GM12865 (cell line): ENCODE data around the gene PCDHGB3.
"Not testable (repeated sequence)": the region's sequence is repeated elsewhere in the genome, so short reads cannot be mapped to it uniquely, and the experiment has no call there.

ENCODE experiments used
- DNase-seq: peaks from one replicate; pipeline ENCODE4 v3.0.0; 2010; ENCODE audit warnings: low read depth
- H3K4me3 ChIP-seq: 2 replicates; pipeline ENCODE4 v1.5.1; 2011; ENCODE audit warnings: mild to moderate bottlenecking, low read depth, low read length, control low read depth
- CTCF ChIP-seq: IDR thresholded peaks from 2 replicates; pipeline ENCODE4 v1.5.1; 2011; ENCODE audit warnings: low read length, control low read depth, low read depth, inconsistent platforms; ENCODE audit not compliant: insufficient read depth; ENCODE audit errors: missing control alignments

Gene PCDHGB3

GRCh38 chr5:141387557-141388311, 17.7 kb downstream of the PCDHGB3 start, which contains the start of gene PCDHGB4:
PCDHGB4 (plus strand) TSS chr5:141387698; CDS start chr5:141387885, 187 bp downstream.
- peak within 1 kb of the TSS; percentile 48 for H3K4me3 ChIP-seq
- DNase-seq = peak; percentile 65
- peak; percentile 55 for TF ChIP-seq CTCF

- DNase-seq = no peak
- H3K4me3 ChIP-seq = no peak overlapping the region
- no peak for TF ChIP-seq CTCF
These were observed 18.6 kb downstream of the PCDHGB3 start for GRCh38 chr5:141388661-141389060.

GRCh38 chr5:141389153-141390042, 19.4 kb downstream of the PCDHGB3 start:
- no peak overlapping the region for H3K4me3 ChIP-seq
- no peak for TF ChIP-seq CTCF
- no peak for DNase-seq

- DNase-seq = no peak
- no peak for TF ChIP-seq CTCF
- H3K4me3 ChIP-seq = no peak within 1 kb of the TSS
These were observed 22.6 kb downstream of the PCDHGB3 start, which contains the start of gene PCDHGA8 for GRCh38 chr5:141392429-141393198. PCDHGA8 (plus strand) TSS chr5:141392633; CDS start chr5:141392814, 181 bp downstream.

GRCh38 chr5:141393267-141393666, 23.2 kb downstream of the PCDHGB3 start:
- H3K4me3 ChIP-seq = no peak overlapping the region
- DNase-seq = no peak
- TF ChIP-seq CTCF = no peak

- not testable (repeated sequence) for H3K4me3 ChIP-seq, DNase-seq
These were observed 24.6 kb downstream of the PCDHGB3 start for GRCh38 chr5:141394401-141395187.
